ENCODE measurements around the gene SOWAHA.

The SOWAHA gene

GRCh38 chr5:132821350-132821749, 8.2 kb downstream of the SOWAHA start:
- H3K4me3 ChIP-seq (ENCODE audit: low read depth, low read length): no peak overlapping the region
- TF ChIP-seq, protein P1, sequence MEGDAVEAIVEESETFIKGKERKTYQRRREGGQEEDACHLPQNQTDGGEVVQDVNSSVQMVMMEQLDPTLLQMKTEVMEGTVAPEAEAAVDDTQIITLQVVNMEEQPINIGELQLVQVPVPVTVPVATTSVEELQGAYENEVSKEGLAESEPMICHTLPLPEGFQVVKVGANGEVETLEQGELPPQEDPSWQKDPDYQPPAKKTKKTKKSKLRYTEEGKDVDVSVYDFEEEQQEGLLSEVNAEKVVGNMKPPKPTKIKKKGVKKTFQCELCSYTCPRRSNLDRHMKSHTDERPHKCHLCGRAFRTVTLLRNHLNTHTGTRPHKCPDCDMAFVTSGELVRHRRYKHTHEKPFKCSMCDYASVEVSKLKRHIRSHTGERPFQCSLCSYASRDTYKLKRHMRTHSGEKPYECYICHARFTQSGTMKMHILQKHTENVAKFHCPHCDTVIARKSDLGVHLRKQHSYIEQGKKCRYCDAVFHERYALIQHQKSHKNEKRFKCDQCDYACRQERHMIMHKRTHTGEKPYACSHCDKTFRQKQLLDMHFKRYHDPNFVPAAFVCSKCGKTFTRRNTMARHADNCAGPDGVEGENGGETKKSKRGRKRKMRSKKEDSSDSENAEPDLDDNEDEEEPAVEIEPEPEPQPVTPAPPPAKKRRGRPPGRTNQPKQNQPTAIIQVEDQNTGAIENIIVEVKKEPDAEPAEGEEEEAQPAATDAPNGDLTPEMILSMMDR (IDR thresholded peaks at IDR 0.05; ENCODE audit: borderline replicate concordance, insufficient read depth, low read depth, low read length): no peak

DNA sequence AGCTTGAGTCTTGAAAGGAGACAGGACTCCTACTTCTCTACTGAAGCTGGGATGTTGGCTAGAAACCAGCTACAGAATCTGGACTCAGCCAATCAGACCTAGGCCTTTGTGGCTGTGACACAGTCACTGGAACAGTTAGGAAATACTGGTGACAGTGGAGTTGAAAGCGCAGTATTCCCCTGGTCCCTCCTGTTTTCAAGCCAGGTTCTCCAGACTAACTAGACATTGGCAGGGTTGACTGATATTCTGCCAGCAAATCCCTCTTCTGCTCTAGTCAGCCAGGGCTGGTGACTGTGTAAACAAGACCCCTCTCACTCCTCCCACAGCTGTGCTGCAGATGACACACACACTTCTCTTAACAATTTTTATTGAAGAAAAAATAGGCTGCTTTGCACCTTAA, 8.7 kb downstream of the SOWAHA start:
- TF ChIP-seq, protein P1 (IDR thresholded peaks at IDR 0.05; ENCODE audit: borderline replicate concordance, insufficient read depth, low read depth, low read length): no peak
- H3K4me3 ChIP-seq (ENCODE audit: low read depth, low read length): no peak overlapping the region

DNA sequence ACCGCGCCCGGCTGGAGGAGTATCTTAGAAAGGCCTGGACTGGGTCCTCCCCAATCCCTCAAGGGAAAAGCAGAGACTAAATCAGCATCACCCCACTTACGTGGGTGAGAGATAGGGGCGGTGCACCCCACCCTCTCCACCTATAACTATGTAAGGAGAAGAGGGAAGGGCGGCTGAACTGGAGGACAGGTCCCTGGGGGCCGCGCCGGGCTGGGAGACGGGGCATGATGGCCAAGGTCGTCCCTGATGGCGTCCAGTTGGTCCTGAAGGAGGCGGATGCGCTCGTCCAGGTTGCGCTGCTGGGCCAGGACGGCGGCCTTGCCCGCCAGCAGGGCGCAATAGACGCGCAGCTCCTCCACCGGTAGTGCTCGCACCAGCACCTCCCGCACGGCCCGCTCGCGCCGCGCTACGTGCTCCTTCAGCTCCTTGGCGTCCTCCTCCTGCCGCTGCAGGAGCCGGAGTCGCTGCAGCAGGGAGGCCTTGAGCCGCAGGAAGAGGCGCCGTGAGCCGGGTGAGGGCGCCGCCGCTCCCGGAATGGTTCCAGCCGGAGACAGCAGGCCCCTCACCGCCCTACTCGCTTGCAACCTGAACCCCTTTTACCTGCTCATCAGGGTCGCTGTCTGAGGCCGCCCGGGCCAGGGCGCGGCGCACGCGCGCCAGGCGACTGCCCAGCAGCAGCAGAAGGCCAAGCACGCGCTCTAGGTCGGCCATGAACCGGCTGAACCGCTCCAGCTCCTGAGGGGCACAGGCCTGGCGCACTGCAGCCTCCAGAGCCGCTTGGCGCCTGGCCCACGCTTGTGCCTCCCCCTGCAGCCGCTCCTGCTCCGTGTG, 9.8 kb downstream of the SOWAHA start:
- TF ChIP-seq, protein P1 (IDR thresholded peaks at IDR 0.05; ENCODE audit: borderline replicate concordance, insufficient read depth, low read depth, low read length): no peak
- H3K4me3 ChIP-seq (ENCODE audit: low read depth, low read length): no peak overlapping the region

DNA sequence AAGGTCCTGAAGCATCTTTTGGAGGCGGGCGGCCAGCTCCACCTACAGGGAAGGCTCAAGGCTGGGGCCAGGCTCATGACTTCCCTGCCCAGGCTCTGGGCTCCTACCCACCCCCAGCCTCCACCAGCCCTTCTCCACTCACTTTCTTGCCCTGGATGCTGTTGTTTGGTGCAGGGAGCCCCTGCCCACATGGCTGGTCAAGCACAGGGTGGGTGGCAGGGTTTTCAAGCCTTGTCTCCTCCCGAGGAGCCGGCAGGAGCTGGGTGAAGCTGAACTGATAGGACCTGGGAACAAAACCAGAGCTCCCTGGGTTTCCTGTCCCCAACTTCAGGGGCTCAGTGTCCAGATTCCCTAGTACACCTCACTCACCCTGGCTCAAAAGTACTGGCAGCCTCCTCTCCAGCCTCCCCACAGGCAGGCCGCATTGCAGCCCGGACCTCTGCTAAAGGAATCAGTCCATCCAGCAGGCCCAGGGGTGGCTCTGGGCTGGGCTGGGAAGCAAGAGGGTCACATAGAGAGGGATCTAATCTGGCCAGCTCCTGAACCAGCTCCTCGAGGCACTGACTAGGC, 10.5 kb downstream of the SOWAHA start:
- no peak overlapping the region for H3K4me3 ChIP-seq (ENCODE audit: low read depth, low read length)
- TF ChIP-seq, protein P1 (IDR thresholded peaks at IDR 0.05; ENCODE audit: borderline replicate concordance, insufficient read depth, low read depth, low read length): no peak

DNA sequence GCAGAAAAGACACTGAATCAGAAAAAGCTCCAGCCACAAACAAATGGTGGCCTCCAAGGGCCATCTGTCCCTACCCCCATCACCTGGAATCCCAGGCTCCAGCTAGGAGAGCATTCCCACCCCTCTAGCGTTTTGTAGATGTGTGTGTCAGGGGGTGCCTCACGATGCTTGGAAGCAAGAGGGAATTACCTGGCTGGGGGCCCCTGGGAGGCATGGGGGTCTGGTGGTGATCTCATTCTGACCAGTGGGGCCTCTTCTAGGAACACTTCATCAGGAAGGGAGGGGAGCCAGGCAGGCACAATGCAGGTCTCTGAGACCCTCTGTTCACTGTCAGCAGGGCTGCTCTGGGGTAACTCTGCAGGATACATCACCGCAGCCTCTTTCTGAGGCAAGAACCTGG, 11.3 kb downstream of the SOWAHA start:
- H3K4me3 ChIP-seq (ENCODE audit: low read depth, low read length): no peak overlapping the region
- TF ChIP-seq, protein P1 (IDR thresholded peaks at IDR 0.05; ENCODE audit: borderline replicate concordance, insufficient read depth, low read depth, low read length): no peak

DNA sequence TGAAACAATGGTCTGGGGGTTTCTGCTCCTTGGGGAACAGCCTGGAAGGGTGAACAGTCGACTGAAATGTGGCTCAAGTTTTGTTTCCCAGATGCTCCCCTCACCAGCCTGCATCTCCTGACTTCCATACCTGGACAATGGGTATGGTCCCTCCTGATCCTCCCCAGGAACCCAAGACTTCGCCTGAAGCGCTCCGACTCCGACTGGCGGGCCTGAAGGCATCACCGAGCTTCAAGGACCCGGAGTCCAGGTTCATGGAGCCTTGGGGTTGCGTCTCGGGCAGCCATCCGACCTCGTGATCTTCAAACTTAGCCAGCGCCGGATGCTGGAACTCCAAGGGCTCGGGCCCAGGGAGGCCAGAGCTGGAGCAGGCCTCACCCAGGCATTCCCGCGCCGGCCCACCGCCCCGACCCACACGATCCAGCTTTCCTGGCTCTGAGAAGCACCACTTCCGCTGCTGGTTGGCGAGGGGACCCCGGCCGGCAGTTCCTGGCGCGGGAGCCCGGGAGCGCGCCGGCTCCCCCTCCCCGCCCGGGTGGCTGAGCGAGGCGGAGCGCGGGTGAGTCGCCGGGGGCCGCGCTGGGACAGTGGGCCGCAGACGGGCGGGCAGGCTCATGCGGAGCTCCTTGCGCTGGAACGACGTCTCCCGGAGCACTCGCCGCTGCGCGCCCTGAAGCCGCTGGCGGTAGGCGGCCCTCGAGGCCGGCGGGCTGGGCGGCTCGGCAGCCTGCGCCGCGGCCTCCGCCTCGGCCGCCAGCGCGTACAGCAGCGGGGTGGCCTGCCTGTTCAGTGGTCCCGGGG, 12.1 kb downstream of the SOWAHA start:
- H3K4me3 ChIP-seq (ENCODE audit: low read depth, low read length): peak overlapping the region; percentile 41
- TF ChIP-seq, protein P1 (IDR thresholded peaks at IDR 0.05; ENCODE audit: borderline replicate concordance, insufficient read depth, low read depth, low read length): no peak

All from GM12875 (cell line).